SW480 (cell line): ENCODE results near the gene THOC6.
A peak's percentile ranks its signal among the peaks of the same experiment; 100 is the strongest.

Experiments
- DNase-seq: peaks from one replicate; pipeline ENCODE4 v3.0.0-alpha.2; 2016; ENCODE audit warnings: low spot score

THOC6 gene

GRCh38 chr16:3015865-3016521 lies 7.8 kb upstream of the THOC6 start:
- DNase-seq, result no peak

GRCh38 chr16:3017344-3017743 lies 6.5 kb upstream of the THOC6 start:
- DNase-seq, result no peak

- DNase-seq, result no peak
Measured at GRCh38 chr16:3017794-3018506, 5.9 kb upstream of the THOC6 start, which contains the start of gene CLDN6. CLDN6 (minus strand) TSS chr16:3018183; CDS start chr16:3016021, 2,162 bp downstream.

- DNase-seq, result no peak
Measured at GRCh38 chr16:3019594-3020246, 4.1 kb upstream of the THOC6 start.

- peak; percentile 71 for DNase-seq
Measured at GRCh38 chr16:3020247-3020603, 3.6 kb upstream of the THOC6 start, which contains the start of gene TNFRSF12A. TNFRSF12A (plus strand) TSS chr16:3020368; CDS start chr16:3020398, 30 bp downstream.

GRCh38 chr16:3020604-3021448 lies 3.0 kb upstream of the THOC6 start:
- DNase-seq, result peak; percentile 93

GRCh38 chr16:3021449-3022207 lies 2.2 kb upstream of the THOC6 start:
- peak; percentile 87 for DNase-seq

- DNase-seq, result peak; percentile 90
Measured at GRCh38 chr16:3022208-3022683, 1.6 kb upstream of the THOC6 start.

- no peak for DNase-seq
Measured at GRCh38 chr16:3022684-3023414, 986 bp upstream of the THOC6 start.

- peak; percentile 88 for DNase-seq
Measured at GRCh38 chr16:3023415-3023668, 493 bp upstream of the THOC6 start.

- DNase-seq, result no peak
Measured at GRCh38 chr16:3025032-3026002, 1.5 kb downstream of the THOC6 start.

GRCh38 chr16:3026003-3026378 lies 2.2 kb downstream of the THOC6 start:
- DNase-seq, result no peak

GRCh38 chr16:3026609-3027488 lies 3.0 kb downstream of the THOC6 start:
- DNase-seq, result no peak

- DNase-seq, result no peak
Measured at GRCh38 chr16:3027489-3027795, 3.6 kb downstream of the THOC6 start.

GRCh38 chr16:3027983-3028715 lies 4.3 kb downstream of the THOC6 start:
- DNase-seq, result peak; percentile 85

- DNase-seq, result no peak
Measured at GRCh38 chr16:3028716-3029319, 5.0 kb downstream of the THOC6 start.

GRCh38 chr16:3029491-3030221 lies 5.8 kb downstream of the THOC6 start:
- no peak for DNase-seq
